HL-60/S4 treated with phorbol 12-myristate 13-acetate at 8.2 ng/mL for 4 days and 3 days (cell line): Measurements from ENCODE around the gene ELL2.

Experiments
- in situ Hi-C: fragments of 300-500 bp; cut with MboI; formaldehyde crosslinking; loops from 2 replicates; pipeline ENCODE4 v1.15.0; 2022; ENCODE audit warnings: low sequenced_read_pairs

Gene ELL2

DNA sequence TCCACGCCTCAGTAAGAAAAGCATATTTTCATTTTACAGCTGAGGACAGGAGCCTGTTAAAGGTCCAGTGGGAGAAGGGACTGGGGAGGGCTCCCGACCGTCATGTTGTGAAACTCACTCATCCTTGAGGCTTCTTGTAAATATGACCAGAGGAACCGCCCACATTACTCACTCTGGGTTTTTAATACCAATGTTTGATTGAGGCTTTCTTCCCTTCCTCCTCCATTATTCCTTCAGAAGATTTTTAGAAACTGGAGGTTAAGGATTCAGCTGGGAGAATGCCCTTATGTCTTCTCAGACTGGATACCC lies 77.7 kb downstream of the ELL2 start:
- in situ Hi-C loops = no loop called here

GRCh38 chr5:95883185-95884016 lies 78.2 kb downstream of the ELL2 start:
- in situ Hi-C loops = no loop called here

DNA sequence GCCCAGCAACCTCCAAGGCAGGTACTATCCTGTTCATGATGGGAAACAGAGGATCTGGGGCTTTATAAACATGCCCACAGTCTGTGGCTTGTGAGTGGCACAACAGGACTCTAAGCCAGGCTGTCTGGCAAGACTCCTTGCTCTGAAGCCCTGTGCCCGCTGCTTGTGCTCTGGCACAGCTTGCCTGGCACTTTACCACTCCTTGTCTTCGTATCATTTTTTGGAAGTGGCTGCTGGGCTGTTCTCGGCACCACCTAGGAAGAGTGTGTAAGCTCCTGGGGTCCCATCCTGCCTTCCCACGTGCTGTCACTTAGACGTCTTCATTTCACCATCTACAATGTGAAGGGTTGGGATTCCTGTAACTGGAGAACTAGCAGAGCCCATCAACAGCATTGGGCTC lies 79.8 kb downstream of the ELL2 start:
- in situ Hi-C loops = no loop called here

- in situ Hi-C loops = no loop called here
Measured at GRCh38 chr5:95880081-95880926, 81.3 kb downstream of the ELL2 start.

GRCh38 chr5:95879661-95880060 lies 82.0 kb downstream of the ELL2 start:
- in situ Hi-C loops = no loop called here

GRCh38 chr5:95878417-95879323 lies 83.0 kb downstream of the ELL2 start:
- in situ Hi-C loops = no loop called here

GRCh38 chr5:95876782-95877181 lies 84.9 kb downstream of the ELL2 start:
- in situ Hi-C loops = no loop called here

- in situ Hi-C loops = loop anchor here (25.0 kb wide), 1 partner anchor 463 kb away; no protein-coding TSS in a partner anchor
Measured at GRCh38 chr5:95874246-95874645, 87.4 kb downstream of the ELL2 start.

DNA sequence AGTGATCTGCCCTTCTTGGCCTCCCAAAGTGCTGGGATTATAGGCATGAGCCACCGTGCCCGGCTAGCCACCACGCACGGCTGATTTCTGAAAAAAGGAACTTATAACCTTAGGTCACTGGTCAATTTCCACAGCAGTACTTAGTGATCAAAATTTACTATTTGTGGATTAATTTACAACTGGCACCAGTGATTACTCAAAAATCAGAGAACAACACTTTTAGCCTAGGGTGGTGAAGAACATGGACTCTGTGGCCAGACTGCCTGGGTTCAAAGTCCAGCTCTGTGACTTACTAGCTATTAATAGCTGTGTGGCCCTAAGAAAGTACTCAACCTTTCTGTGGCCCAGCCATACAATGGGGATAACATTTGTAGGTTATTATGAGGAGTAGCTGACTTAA lies 88.3 kb downstream of the ELL2 start:
- in situ Hi-C loops = loop anchor here (25.0 kb wide), 1 partner anchor 464 kb away; no protein-coding TSS in a partner anchor

- in situ Hi-C loops = loop anchor here (25.0 kb wide), 1 partner anchor 465 kb away; no protein-coding TSS in a partner anchor
Measured at GRCh38 chr5:95872346-95873268, 89.0 kb downstream of the ELL2 start.

GRCh38 chr5:95871146-95871806 lies 90.4 kb downstream of the ELL2 start:
- in situ Hi-C loops = loop anchor here (25.0 kb wide), 1 partner anchor 466 kb away; no protein-coding TSS in a partner anchor

- in situ Hi-C loops = loop anchor here (25.0 kb wide), 1 partner anchor 467 kb away; no protein-coding TSS in a partner anchor
Measured at GRCh38 chr5:95870105-95870672, 91.5 kb downstream of the ELL2 start.

- in situ Hi-C loops = loop anchor here (25.0 kb wide), 1 partner anchor 468 kb away; no protein-coding TSS in a partner anchor
Measured at GRCh38 chr5:95869173-95869855, 92.3 kb downstream of the ELL2 start.

- in situ Hi-C loops = loop anchor here (25.0 kb wide), 1 partner anchor 469 kb away; no protein-coding TSS in a partner anchor
Measured at GRCh38 chr5:95868136-95868535, 93.5 kb downstream of the ELL2 start.

GRCh38 chr5:95866435-95867040 lies 95.1 kb downstream of the ELL2 start:
- in situ Hi-C loops = loop anchor here (25.0 kb wide), 1 partner anchor 471 kb away; no protein-coding TSS in a partner anchor

- in situ Hi-C loops = loop anchor here (25.0 kb wide), 1 partner anchor 472 kb away; no protein-coding TSS in a partner anchor
Measured at GRCh38 chr5:95864944-95865504, 96.6 kb downstream of the ELL2 start.

DNA sequence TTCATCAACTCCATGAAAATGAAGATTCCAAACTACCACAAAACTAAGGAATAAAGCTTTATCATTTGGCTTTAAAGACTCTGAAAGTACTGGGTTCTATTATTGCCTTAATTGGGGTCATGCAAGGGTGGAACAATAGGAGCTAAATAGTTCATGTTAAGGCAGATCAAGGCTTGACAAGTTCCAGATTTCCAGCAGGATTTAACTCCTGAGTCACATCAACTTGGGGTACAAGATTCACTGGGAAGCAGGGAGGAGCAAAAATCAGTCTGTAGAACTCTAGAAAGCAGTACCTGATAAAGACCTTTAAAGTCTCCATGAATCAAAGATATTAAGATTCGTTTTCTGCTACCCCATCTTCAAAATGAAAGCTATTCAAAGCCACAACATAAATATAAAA lies 97.2 kb downstream of the ELL2 start:
- in situ Hi-C loops = loop anchor here (25.0 kb wide), 1 partner anchor 473 kb away; no protein-coding TSS in a partner anchor
